Neural progenitor cell (in vitro differentiated cells): Measurements from ENCODE around the gene SUGP1.

ENCODE experiments used
- CTCF ChIP-seq: fragments of 200-600 bp; sonication (generic); IDR thresholded peaks from 2 replicates; pipeline ENCODE4 v1.5.1; 2017; ENCODE audit warnings: antibody characterized with exemption, mild to moderate bottlenecking
- EZH2phosphoT487 ChIP-seq: fragments of 200-600 bp; sonication (generic); IDR thresholded peaks from 2 replicates; pipeline ENCODE4 v1.6.1; 2017; ENCODE audit warnings: antibody characterized with exemption

GRCh38 chr19:19336597-19336996, 16.3 kb upstream of the SUGP1 start:
- TF ChIP-seq EZH2phosphoT487, result no peak
- no peak for TF ChIP-seq CTCF
